ENCODE results near the gene PIEZO2.

GRCh38 chr18:10907749-10908148 lies 241.6 kb downstream of the PIEZO2 start:
- no peak for TF ChIP-seq ZFP30 (CRISPR knock-in tag; IDR thresholded peaks at IDR 0.05)
- no peak for TF ChIP-seq ZFP3 (CRISPR knock-in tag; IDR thresholded peaks at IDR 0.05)
- no peak for TF ChIP-seq TSHZ2 (CRISPR knock-in tag; IDR thresholded peaks at IDR 0.05)
- TF ChIP-seq ARNTL (CRISPR knock-in tag; IDR thresholded peaks at IDR 0.05; ENCODE audit: borderline replicate concordance, low read depth), result no peak
- no peak for TF ChIP-seq PATZ1 (CRISPR knock-in tag; IDR thresholded peaks at IDR 0.05; ENCODE audit: borderline replicate concordance)
- TF ChIP-seq CSRNP3 (CRISPR knock-in tag; IDR thresholded peaks at IDR 0.05), result no peak
- TF ChIP-seq CSDC2 (CRISPR knock-in tag; IDR thresholded peaks at IDR 0.05), result no peak
- TF ChIP-seq TOX (CRISPR knock-in tag; IDR thresholded peaks at IDR 0.05; ENCODE audit: borderline replicate concordance), result no peak
- TF ChIP-seq RARB (CRISPR knock-in tag; IDR thresholded peaks at IDR 0.05), result no peak
- no peak for TF ChIP-seq ZC3H10 (CRISPR knock-in tag; IDR thresholded peaks at IDR 0.05)
- no peak for TF ChIP-seq GLIS3 (CRISPR knock-in tag; IDR thresholded peaks at IDR 0.05)
- TF ChIP-seq CREB5 (CRISPR knock-in tag; IDR thresholded peaks at IDR 0.05; ENCODE audit: low read depth), result no peak

Data from SK-N-SH treated with all-trans-retinoic acid at 6 μM for 48 hours (cell line).